ENCODE measurements around the gene CPA1.

DNA sequence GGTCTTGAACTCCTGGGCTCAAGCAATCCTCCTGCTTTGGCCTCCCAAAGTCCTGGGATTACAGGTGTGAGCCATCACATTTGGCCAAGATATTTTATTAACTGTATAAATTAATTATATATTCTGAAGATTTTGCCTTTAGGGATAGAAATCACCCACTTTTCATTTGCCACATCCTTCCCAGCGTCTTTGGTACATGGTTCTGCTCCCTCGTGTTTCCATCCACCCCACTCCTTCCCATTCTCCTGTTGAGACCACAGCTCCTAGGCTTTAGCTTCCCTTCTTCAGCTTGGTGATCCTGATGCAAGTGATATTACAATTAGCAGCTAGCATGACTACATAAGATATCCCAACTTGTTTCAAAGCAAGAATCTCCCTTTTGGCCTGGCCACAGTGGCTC lies 8.4 kb downstream of the CPA1 start:
- TF ChIP-seq, protein P1, sequence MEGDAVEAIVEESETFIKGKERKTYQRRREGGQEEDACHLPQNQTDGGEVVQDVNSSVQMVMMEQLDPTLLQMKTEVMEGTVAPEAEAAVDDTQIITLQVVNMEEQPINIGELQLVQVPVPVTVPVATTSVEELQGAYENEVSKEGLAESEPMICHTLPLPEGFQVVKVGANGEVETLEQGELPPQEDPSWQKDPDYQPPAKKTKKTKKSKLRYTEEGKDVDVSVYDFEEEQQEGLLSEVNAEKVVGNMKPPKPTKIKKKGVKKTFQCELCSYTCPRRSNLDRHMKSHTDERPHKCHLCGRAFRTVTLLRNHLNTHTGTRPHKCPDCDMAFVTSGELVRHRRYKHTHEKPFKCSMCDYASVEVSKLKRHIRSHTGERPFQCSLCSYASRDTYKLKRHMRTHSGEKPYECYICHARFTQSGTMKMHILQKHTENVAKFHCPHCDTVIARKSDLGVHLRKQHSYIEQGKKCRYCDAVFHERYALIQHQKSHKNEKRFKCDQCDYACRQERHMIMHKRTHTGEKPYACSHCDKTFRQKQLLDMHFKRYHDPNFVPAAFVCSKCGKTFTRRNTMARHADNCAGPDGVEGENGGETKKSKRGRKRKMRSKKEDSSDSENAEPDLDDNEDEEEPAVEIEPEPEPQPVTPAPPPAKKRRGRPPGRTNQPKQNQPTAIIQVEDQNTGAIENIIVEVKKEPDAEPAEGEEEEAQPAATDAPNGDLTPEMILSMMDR (IDR thresholded peaks at IDR 0.05): no peak
- TF ChIP-seq POLR2A (IDR thresholded peaks at IDR 0.05): no peak
- no peak for TF ChIP-seq EP300 (IDR thresholded peaks at IDR 0.05)
- no peak for TF ChIP-seq POLR2AphosphoS5 (IDR thresholded peaks at IDR 0.05)

All from stomach (tissue), 4 donors.